Measurements from ENCODE around the gene IL1RAPL1. TPM values are rescaled to one million over a fixed set of nuclear protein-coding genes. Genes with fewer than 3 reads are reported as not detected.

IL1RAPL1 gene
- polyA plus RNA-seq, 1 of the 3 experiments (the other 2 are of a cell fraction) = 2.8 TPM

DNA sequence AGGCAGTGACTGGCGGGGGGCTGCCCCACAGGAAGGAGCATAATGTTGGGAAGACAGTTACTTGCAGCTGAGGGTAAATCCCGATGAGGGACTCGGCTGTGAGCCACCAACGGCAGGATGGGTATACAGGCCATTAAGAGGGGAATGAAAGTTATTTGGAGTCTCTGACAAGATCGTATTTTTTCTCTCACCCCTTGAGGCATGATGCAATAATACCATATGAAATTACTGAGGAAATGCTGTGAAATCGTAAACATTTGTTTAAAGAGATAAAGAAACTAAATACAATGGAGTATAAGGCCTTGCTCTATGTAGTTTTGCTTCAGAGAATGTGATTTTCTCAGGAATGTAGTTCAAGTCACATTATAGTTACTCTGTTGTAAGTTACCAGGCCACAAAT is 12.7 kb downstream of the IL1RAPL1 start:
- H3K4me1 ChIP-seq (ENCODE audit: control insufficient read depth in 1 of 2, insufficient read depth in 2 of 2, low read depth in 1 of 2, low read length in 1 of 2) = no peaks in the 10 kb centered on the region
- H3K9me2 ChIP-seq = no peaks in the 10 kb centered on the region
- no peak for DNase-seq
- no peak overlapping the region for H3K4me3 ChIP-seq (ENCODE audit: low read depth in 2 of 2, low read length in 1 of 2)
- no peaks in the 10 kb centered on the region for H3K36me3 ChIP-seq (replicated peaks in 1 of 2; ENCODE audit: control insufficient read depth in 1 of 2, insufficient read depth in 2 of 2, low read length in 1 of 2)
- no peak overlapping the region for H3K4me2 ChIP-seq
- no peak overlapping the region for H2AFZ ChIP-seq (ENCODE audit: low read depth)
- no peaks in the 10 kb centered on the region for H3K27me3 ChIP-seq (ENCODE audit: insufficient read depth)
- CTCF ChIA-PET = no interaction called here
- 10% methylated on average over 6 of the region's 6 CpGs for WGBS (ENCODE audit: low lambda C conversion rate)
- no peak overlapping the region for H3K9ac ChIP-seq
- no peak overlapping the region for H3K27ac ChIP-seq (ENCODE audit: low read depth in 2 of 2, low read length in 1 of 2)
- TF ChIP-seq, protein P1, sequence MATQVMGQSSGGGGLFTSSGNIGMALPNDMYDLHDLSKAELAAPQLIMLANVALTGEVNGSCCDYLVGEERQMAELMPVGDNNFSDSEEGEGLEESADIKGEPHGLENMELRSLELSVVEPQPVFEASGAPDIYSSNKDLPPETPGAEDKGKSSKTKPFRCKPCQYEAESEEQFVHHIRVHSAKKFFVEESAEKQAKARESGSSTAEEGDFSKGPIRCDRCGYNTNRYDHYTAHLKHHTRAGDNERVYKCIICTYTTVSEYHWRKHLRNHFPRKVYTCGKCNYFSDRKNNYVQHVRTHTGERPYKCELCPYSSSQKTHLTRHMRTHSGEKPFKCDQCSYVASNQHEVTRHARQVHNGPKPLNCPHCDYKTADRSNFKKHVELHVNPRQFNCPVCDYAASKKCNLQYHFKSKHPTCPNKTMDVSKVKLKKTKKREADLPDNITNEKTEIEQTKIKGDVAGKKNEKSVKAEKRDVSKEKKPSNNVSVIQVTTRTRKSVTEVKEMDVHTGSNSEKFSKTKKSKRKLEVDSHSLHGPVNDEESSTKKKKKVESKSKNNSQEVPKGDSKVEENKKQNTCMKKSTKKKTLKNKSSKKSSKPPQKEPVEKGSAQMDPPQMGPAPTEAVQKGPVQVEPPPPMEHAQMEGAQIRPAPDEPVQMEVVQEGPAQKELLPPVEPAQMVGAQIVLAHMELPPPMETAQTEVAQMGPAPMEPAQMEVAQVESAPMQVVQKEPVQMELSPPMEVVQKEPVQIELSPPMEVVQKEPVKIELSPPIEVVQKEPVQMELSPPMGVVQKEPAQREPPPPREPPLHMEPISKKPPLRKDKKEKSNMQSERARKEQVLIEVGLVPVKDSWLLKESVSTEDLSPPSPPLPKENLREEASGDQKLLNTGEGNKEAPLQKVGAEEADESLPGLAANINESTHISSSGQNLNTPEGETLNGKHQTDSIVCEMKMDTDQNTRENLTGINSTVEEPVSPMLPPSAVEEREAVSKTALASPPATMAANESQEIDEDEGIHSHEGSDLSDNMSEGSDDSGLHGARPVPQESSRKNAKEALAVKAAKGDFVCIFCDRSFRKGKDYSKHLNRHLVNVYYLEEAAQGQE (IDR thresholded peaks at IDR 0.05; ENCODE audit: low read depth, low read length) = no peak
- POLR2A ChIA-PET = no interaction called here
- H3K79me2 ChIP-seq (ENCODE audit: insufficient read depth) = no peaks in the 10 kb centered on the region
- no peaks in the 10 kb centered on the region for H3F3A ChIP-seq (replicated peaks; ENCODE audit: insufficient read depth)
- H3K9me3 ChIP-seq = no peaks in the 10 kb centered on the region
- no peaks in the 10 kb centered on the region for H4K20me1 ChIP-seq (ENCODE audit: insufficient read depth)

DNA sequence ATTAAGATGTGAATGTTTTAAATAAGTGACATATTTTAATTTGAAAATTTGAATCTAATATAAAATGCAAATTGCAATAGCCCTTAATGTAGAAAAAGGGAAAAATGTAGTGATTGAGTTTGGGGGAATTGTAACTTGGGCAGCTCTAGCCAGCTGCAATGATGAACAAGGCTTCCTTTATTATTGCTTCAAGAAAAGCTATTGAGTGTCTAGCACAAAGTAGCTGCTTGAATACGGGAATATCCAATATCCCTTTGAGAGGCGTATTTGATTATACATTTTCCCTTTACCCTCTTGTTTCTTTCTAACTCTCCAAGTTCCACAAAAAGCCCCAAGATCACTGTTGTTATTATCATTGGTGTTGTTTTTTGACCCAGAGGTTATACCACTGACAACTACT is 21.8 kb downstream of the IL1RAPL1 start:
- no peaks in the 10 kb centered on the region for H3F3A ChIP-seq (replicated peaks; ENCODE audit: insufficient read depth)
- 3% methylated on average over 2 of the region's 2 CpGs for WGBS (ENCODE audit: low lambda C conversion rate)
- no peak for TF ChIP-seq MXI1 (IDR thresholded peaks at IDR 0.05; ENCODE audit: low read depth, low read length)
- TF ChIP-seq SIN3A (IDR thresholded peaks at IDR 0.05; ENCODE audit: borderline replicate concordance, low read depth, low read length) = no peak
- TF ChIP-seq TAF1 (IDR thresholded peaks at IDR 0.05; ENCODE audit: borderline replicate concordance, low read depth, low read length) = no peak
- TF ChIP-seq, protein P2, sequence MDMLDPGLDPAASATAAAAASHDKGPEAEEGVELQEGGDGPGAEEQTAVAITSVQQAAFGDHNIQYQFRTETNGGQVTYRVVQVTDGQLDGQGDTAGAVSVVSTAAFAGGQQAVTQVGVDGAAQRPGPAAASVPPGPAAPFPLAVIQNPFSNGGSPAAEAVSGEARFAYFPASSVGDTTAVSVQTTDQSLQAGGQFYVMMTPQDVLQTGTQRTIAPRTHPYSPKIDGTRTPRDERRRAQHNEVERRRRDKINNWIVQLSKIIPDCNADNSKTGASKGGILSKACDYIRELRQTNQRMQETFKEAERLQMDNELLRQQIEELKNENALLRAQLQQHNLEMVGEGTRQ (IDR thresholded peaks at IDR 0.05; ENCODE audit: borderline replicate concordance, low read depth, low read length) = no peak
- TF ChIP-seq GABPA (IDR thresholded peaks at IDR 0.05; ENCODE audit: low read depth) = no peak
- TF ChIP-seq RXRA (IDR thresholded peaks at IDR 0.05; ENCODE audit: borderline replicate concordance, low read depth) = no peak
- TF ChIP-seq, protein P1 (IDR thresholded peaks at IDR 0.05; ENCODE audit: low read depth, low read length) = no peak
- no peak for TF ChIP-seq RCOR1 (IDR thresholded peaks at IDR 0.05; ENCODE audit: low read length)
- TF ChIP-seq, protein P3, sequence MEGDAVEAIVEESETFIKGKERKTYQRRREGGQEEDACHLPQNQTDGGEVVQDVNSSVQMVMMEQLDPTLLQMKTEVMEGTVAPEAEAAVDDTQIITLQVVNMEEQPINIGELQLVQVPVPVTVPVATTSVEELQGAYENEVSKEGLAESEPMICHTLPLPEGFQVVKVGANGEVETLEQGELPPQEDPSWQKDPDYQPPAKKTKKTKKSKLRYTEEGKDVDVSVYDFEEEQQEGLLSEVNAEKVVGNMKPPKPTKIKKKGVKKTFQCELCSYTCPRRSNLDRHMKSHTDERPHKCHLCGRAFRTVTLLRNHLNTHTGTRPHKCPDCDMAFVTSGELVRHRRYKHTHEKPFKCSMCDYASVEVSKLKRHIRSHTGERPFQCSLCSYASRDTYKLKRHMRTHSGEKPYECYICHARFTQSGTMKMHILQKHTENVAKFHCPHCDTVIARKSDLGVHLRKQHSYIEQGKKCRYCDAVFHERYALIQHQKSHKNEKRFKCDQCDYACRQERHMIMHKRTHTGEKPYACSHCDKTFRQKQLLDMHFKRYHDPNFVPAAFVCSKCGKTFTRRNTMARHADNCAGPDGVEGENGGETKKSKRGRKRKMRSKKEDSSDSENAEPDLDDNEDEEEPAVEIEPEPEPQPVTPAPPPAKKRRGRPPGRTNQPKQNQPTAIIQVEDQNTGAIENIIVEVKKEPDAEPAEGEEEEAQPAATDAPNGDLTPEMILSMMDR (IDR thresholded peaks at IDR 0.05) = no peak
- no peak for TF ChIP-seq NRF1 (IDR thresholded peaks at IDR 0.05; ENCODE audit: low read depth, low read length)
- no peak for TF ChIP-seq JUND (IDR thresholded peaks at IDR 0.05)
- TF ChIP-seq FOXJ3 (CRISPR knock-in tag; IDR thresholded peaks at IDR 0.05) = no peak

More for the DNA sequence above, 21.8 kb downstream of the IL1RAPL1 start:
- Histone ChIP-seq H4K20me1 (ENCODE audit: insufficient read depth) (no peaks in the 10 kb centered on the region), H3K9ac (no peak overlapping the region), H2AFZ (ENCODE audit: low read depth) (no peak overlapping the region), H3K79me2 (ENCODE audit: insufficient read depth) (no peaks in the 10 kb centered on the region), H3K36me3 (replicated peaks in 1 of 2; ENCODE audit: control insufficient read depth in 1 of 2, insufficient read depth in 2 of 2, low read length in 1 of 2) (no peaks in the 10 kb centered on the region), H3K4me2 (no peak overlapping the region), H3K9me2 (no peaks in the 10 kb centered on the region), H3K9me3 (no peaks in the 10 kb centered on the region), H3K4me3 (ENCODE audit: low read depth in 2 of 2, low read length in 1 of 2) (no peak overlapping the region), H3K27me3 (ENCODE audit: insufficient read depth) (no peaks in the 10 kb centered on the region; the same call in 1 of the 2 replicates), H3K4me1 (ENCODE audit: control insufficient read depth in 1 of 2, insufficient read depth in 2 of 2, low read depth in 1 of 2, low read length in 1 of 2) (no peaks in the 10 kb centered on the region), H3K27ac (ENCODE audit: low read depth in 2 of 2, low read length in 1 of 2) (no peak overlapping the region)
- ChIA-PET POLR2A (no interaction called here), CTCF (no interaction called here)
- no peak for DNase-seq

All from SK-N-SH (cell line).